Stimulated activated CD8-positive, alpha-beta memory T cell treated with anti-CD3 and anti-CD28 coated beads, Interleukin-15, amount 100 ng/mL, for 24 hours (primary cell): ENCODE results near the gene AK8.
"Not testable (repeated sequence)": the region's sequence is repeated elsewhere in the genome, so short reads cannot be mapped to it uniquely, and the experiment has no call there.

Experiments
- DNase-seq: peaks from one replicate; pipeline ENCODE4 v3.0.0-alpha.2; 2020; ENCODE audit warnings: low read depth

The AK8 gene

DNA sequence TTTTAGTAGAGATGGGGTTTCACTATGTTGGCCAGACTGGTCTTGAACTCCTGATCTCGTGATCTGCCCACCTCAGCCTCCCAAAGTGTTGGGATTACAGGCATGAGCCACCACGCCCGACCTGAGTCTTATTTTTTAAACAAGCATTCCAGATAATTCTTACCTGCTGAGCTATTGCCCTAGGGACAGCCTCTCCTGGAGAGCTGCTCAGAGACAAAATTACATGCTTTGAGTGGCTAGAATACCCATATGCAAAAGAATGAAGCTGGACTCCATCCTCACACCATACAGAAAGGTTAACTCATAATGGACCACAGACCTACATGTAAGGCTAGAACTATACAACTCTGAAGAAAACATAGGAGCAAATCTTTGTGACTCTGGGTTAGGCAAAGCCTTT, 166.2 kb downstream of the AK8 start:
- no peak for DNase-seq

DNA sequence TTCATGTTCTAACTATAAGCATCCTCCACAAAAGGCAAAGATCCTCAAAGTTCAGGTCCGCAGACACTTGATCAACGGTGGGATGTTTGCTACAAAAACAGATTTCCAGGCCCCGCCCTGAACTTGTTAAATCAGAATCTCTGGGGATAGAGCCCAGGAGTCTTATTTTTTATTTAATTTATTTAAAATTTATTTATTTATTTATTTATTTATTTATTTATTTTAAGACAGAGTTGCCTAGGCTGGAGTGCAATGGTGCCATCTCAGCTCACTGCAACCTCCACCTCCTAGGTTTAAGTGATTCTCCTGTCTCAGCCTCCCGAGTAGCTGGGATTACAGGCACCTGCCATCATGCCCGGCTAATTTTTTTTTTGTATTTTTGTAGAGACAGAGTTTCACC, 166.9 kb downstream of the AK8 start:
- DNase-seq: not testable (repeated sequence)

DNA sequence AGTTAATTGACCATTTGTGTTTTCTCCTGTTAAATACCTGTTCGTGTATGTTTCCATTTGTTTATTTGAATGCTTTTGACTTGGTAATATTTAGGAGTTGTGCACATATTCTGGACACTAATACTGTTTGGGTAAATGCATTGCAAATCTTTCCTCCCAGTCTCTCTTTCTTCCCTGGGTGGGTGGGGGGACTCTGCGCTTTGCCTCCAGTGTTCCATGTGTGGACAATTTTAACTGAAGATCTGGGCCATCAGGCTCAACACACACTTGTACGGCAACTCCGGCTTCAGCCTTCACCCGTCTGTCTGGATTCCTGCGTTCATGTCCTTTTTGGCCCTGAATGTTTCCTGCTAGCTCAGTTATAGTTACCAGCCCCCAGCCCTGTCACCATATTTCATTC, 167.8 kb downstream of the AK8 start:
- DNase-seq: no peak

DNA sequence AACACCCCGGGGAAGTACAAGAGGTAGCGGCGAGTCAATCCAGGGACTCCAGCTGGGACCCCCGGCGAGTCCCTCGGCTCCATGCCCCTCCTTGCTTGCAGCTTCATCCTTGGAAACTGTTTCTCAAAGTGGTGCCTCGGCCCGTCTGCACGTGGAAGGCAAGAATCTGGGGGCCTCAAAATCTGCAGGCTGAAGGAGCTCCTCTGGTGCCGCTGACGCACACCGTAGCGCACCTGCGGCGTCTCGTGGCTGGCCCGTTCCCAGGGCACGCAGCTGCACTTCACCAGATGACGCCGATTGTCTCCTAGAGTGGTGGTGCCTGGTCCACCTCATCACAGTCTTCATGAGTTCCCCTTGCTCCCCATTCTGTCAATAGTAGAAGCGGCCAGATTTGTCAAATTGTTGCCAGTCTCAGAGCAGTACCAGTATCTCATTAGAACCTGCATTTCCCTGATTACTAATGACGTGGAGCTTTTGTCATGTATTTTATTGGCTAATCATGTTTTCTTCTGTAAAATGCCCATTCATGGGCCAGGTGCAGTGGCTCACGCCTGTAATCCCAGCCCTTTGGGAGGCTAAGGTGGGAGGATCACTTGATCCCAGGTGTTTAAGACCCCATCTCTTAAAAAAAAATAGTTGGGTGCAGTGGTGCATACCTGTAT, 169.2 kb downstream of the AK8 start:
- DNase-seq: no peak

DNA sequence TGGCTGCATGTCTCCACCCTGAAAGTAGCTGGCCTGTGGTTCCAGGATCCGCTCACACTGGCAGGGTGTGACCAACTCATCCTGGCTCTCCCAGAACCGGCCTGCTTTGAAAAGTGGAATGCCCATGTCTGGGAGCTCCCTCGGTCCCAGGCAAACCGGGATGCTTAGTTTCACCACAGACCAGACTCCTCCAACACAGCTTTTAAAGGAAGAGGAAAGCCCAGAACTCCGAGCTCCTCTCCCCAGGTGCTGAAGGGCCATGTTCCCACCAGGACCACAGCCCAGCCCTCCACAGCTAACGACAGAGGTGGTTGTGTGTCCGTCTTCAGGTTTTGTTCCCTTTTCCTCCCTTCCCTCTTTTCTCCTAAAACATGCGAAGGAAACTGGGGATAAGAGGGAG, 169.8 kb downstream of the AK8 start:
- no peak for DNase-seq

DNA sequence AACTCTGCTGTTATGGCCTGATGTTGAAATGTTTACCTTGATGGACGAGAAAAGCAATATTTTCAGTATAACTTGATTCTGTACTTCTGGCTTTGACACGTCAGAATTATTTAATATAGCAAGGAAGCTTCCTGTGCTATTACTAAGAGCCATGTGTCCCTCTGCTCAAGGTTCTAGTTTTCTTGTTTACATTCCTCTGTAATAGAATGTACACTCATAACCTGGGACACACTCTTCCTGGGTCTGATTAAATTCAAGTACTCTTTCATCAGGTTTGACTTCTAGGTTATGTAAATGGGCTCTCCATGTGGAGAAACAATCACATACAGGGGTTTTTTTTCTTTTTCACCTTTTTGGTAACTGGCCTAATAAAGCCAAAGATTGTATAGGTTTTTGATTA, 174.7 kb downstream of the AK8 start:
- DNase-seq: no peak

DNA sequence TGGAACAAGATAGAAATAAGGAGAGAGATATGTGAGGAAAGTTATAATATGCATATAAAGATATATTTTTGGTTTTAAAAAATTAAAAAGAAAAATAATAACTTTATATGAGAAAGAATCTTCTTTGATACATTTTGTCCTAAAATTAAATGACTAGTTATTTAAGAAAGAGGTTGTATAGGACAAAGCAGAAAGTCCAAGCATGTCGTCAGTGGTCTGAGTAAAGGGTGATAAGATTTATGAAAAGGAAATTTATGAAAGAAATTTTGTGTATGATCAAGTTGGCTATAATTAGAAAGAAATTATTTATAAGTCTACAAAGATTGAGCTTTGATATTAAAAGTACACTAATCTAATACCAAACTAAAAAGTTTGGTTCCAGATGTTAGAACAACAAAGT, 175.8 kb downstream of the AK8 start:
- no peak for DNase-seq

DNA sequence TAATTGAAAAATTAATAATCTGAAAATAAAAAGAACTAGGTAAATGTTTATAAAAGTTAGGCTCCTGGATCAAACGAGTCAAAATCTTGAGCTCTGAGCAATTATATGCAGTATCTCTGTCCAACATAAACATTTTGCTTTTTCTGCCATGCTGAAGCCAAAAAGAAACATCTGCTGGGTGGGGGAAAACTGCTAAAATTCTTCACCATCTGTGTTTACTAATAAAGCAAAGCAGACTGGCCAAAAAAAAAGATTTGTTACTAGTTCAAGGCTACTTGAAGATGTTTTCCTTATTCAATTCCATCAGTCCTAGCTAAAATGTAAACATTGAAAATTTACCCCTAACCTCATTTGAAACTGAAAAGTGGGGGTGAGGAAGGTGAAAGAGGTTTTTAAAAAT, 178.1 kb downstream of the AK8 start:
- DNase-seq: no peak

DNA sequence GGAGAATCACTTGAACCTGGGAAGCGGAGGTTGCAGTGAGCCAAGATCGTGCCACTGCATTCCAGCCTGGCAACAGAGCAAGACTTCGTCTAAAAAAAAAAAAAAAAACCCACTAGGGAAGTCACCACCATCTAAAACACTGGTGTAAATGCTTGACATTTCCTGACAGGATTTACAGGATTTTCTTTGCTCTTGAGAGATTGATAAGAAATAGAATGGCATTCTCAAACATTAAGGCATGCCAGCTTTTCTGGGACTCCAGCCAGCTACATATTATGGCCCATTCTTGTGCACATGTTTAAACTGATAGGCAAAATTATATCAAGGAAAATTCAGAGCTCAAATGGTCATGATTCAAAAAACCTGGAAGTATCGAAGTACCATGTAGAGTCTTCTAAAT, 179.1 kb downstream of the AK8 start:
- no peak for DNase-seq

DNA sequence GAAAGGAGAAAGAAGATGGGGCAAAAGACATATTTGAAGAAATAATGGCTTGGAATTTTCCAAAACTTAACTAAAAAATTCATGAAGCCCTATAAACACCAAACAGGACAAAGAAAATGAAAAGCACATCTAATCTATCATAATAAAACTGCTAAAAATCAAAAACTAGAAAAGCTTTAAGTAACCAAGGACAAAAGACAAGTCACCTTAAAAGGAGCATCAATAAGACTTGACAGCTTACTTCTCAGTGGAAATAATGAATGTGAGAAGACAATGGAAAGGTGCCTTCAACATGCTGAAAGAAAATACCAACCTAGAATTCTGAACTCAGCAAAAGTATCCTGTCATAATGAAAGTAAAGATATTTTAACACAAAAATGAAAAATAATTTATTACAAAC, 180.9 kb downstream of the AK8 start:
- DNase-seq: no peak

DNA sequence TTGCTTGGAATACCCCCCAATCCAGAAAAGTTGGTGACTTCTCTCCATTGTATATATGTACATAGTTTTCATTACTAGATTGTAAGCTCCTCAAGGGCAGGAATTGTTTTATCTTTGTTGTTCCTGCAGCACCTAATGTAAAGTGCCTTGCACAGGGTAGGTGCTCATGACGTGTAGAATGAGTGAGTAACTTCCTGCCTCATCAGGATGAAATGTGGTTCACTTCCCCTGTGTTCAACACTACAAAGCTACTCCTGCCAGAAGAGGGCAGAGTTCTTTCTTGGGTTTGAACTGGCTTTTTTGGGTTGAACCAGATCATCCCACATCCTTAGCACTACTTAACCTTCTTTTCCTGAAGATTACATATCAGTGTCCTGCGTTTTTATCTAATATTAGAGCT, 183.9 kb downstream of the AK8 start:
- DNase-seq: no peak

DNA sequence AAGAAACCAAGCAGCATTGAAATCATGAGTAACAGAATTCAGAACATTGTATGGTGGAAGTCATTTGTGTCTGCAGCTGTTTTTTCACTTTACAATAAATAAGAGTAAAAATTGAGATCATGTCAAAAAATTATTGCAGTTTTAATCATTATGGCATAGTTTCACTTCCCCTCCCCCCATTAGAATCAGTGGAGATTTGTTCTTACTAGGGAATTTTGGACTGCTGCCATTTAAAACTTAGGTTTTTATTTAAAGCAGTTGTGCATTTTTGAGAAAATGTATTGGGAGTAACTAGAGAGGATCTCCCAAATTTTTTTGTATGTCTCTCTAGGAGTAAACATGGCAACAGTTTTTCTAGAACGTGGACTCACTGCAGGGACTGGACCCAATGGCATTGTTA, 187.4 kb downstream of the AK8 start:
- DNase-seq: no peak

DNA sequence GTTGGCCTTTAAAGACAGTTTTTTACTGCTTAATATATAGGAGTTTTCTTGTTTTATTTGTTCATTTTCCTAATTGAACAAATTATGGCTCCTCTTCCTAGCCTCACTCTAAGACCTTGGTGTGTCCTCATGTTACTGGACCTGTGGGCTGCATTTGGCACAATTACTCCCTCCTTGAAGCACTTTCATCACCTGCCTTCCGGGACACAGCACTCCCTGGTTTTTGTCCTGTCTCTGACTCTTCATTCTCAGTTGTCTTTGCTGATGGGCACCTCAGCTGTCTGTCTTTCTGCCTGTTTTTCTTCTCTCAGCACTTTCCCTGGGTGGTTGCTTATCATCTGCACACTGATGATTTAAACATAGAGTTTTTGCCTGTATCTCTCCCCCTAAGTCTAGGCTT, 194.2 kb downstream of the AK8 start:
- DNase-seq: no peak

DNA sequence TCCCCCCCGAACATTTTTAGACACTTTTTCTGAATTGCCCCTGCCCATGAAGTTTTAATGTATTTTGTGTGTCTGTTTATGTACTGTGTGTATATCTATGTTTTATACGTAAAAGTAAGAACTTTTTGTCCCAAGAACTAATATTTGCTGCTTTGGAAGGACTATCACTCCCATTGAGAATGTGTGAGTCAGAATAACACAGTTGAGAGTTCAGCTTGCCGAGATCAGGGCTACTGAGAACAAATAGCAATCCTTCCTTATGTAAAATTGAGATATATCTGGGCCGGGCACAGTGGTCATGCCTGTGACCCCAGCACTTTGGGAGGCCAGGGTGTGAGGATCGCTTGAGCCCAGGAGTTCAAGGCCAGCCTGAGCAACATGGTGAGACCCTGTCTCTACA, 196.5 kb downstream of the AK8 start:
- no peak for DNase-seq

DNA sequence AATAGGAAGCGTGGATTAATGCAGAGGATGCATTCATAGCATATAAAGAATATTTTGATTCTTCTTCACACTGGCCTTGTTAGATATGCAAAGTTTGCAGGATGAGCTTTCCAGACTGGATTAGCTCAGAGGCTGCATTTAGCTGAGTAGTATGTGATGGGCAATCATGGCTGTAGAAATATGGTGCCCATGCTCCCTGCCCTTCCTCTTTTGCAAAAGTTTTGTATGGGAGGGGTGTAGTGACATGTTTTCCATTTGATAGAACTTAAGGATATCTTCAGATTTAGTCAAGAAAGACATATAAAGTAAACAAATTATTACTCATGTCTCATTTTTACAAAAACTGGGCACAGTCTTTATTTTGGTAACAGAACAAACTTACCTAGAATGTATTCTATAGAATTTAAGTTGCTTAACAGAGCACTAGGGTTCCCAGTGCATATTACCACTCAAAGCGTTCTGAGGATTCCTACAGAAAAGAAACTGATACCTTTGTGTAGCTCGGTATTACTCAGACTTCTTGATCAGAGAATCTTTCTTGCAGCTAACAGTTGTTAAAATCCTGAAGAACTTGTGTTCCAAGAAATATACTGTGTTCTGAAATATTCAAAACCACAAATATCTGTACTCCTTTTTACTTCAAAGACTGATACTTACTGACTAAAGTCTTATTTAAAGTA, 198.0 kb downstream of the AK8 start:
- no peak for DNase-seq

DNA sequence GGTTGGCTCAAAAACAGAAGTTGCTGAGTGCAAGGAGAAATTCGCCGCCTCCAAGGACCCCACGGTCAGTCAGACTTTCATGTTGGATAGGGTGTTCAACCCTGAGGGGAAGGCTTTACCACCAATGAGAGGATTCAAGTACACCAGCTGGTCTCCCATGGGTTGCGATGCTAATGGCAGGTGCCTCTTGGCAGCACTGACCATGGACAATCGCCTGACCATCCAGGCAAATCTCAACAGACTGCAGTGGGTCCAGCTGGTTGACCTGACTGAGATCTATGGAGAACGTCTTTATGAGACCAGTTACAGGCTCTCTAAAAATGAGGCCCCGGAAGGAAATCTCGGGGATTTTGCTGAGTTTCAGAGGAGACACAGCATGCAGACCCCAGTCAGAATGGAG, 200.1 kb downstream of the AK8 start:
- no peak for DNase-seq
